KMS-11 (cell line): ENCODE results near the gene NFASC.

Source experiments
- H2AFZ ChIP-seq: fragments of 200-600 bp; sonication (generic); 2 replicates; pipeline ENCODE4 v1.6.1; 2016; ENCODE audit warnings: antibody characterized with exemption, mixed run types, low read depth
- H3K27ac ChIP-seq: fragments of 200-600 bp; sonication (generic); 2 replicates; pipeline ENCODE4 v1.6.1; 2016; ENCODE audit warnings: mild to moderate bottlenecking, mixed run types
- H3K27me3 ChIP-seq: fragments of 200-600 bp; sonication (generic); 2 replicates; pipeline ENCODE4 v1.6.1; 2017; ENCODE audit warnings: mild to moderate bottlenecking, low read depth, mixed run types, moderate library complexity; ENCODE audit not compliant: insufficient read depth
- H3K36me3 ChIP-seq: fragments of 200-600 bp; sonication (generic); 2 replicates; pipeline ENCODE4 v1.6.1; 2017; ENCODE audit warnings: mild to moderate bottlenecking, mixed run types; ENCODE audit not compliant: insufficient read depth
- H3K4me1 ChIP-seq: fragments of 200-600 bp; sonication (generic); 2 replicates; pipeline ENCODE4 v1.6.1; 2016; ENCODE audit warnings: mild to moderate bottlenecking, low read depth, mixed run types; ENCODE audit not compliant: poor library complexity, severe bottlenecking
- H3K4me2 ChIP-seq: fragments of 200-600 bp; sonication (generic); 2 replicates; pipeline ENCODE4 v1.7.0; 2016; ENCODE audit warnings: mild to moderate bottlenecking, mixed run types
- H3K4me3 ChIP-seq: fragments of 200-600 bp; sonication (generic); IDR thresholded peaks from 2 replicates; pipeline ENCODE4 v1.6.1; 2017; ENCODE audit warnings: low read depth, low read length, mixed read lengths; ENCODE audit not compliant: insufficient read depth
- H3K79me2 ChIP-seq: fragments of 200-600 bp; sonication (generic); 2 replicates; pipeline ENCODE4 v1.6.1; 2016; ENCODE audit warnings: low read depth, mixed run types; ENCODE audit not compliant: insufficient read depth
- H3K9ac ChIP-seq: fragments of 200-600 bp; sonication (generic); 2 replicates; pipeline ENCODE4 v1.6.1; 2016; ENCODE audit warnings: mild to moderate bottlenecking, mixed run types
- H4K20me1 ChIP-seq: fragments of 200-600 bp; sonication (generic); 2 replicates; pipeline ENCODE4 v1.6.1; 2016; ENCODE audit warnings: mild to moderate bottlenecking, mixed run types; ENCODE audit not compliant: insufficient read depth
- TF ChIP-seq, protein P1 (sequence below): fragments of 200-600 bp; sonication (generic); conservative IDR thresholded peaks from 2 replicates; pipeline ENCODE4 v1.6.1; 2017; ENCODE audit warnings: low read depth, mild to moderate bottlenecking, antibody characterized with exemption, low read length, moderate library complexity, mixed read lengths

The NFASC gene

DNA sequence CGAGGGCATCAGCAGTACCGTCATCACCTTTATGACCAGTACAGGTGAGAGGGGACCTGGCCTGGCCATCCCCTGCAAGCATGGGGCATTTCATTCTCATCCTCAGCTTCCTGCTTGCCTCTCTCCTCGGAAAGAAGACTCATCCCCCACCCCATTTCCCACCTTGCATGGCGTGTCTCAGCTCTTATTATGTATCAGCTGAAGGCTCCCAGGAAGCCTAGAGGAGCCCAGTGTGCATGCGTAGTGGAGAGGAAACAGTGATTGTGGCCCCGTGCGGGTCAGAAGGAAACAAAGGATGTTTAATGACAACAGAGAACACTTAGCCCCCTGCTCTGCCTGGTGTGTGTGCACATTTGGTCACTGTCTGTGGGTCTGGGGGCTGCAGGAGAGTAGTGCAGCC is 132.0 kb downstream of the NFASC start:
- Histone ChIP-seq H3K4me1 (no peaks in the 10 kb centered on the region), H3K4me3 (no peak overlapping the region), H3K9ac (no peak overlapping the region), H3K27me3 (peaks cover 88% of the 10 kb centered on the region), H4K20me1 (no peaks in the 10 kb centered on the region), H3K36me3 (no peaks in the 10 kb centered on the region), H3K27ac (no peak overlapping the region), H3K79me2 (no peaks in the 10 kb centered on the region), H2AFZ (no peak overlapping the region), H3K4me2 (no peak overlapping the region)
- TF ChIP-seq, protein P1, sequence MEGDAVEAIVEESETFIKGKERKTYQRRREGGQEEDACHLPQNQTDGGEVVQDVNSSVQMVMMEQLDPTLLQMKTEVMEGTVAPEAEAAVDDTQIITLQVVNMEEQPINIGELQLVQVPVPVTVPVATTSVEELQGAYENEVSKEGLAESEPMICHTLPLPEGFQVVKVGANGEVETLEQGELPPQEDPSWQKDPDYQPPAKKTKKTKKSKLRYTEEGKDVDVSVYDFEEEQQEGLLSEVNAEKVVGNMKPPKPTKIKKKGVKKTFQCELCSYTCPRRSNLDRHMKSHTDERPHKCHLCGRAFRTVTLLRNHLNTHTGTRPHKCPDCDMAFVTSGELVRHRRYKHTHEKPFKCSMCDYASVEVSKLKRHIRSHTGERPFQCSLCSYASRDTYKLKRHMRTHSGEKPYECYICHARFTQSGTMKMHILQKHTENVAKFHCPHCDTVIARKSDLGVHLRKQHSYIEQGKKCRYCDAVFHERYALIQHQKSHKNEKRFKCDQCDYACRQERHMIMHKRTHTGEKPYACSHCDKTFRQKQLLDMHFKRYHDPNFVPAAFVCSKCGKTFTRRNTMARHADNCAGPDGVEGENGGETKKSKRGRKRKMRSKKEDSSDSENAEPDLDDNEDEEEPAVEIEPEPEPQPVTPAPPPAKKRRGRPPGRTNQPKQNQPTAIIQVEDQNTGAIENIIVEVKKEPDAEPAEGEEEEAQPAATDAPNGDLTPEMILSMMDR, result no peak

DNA sequence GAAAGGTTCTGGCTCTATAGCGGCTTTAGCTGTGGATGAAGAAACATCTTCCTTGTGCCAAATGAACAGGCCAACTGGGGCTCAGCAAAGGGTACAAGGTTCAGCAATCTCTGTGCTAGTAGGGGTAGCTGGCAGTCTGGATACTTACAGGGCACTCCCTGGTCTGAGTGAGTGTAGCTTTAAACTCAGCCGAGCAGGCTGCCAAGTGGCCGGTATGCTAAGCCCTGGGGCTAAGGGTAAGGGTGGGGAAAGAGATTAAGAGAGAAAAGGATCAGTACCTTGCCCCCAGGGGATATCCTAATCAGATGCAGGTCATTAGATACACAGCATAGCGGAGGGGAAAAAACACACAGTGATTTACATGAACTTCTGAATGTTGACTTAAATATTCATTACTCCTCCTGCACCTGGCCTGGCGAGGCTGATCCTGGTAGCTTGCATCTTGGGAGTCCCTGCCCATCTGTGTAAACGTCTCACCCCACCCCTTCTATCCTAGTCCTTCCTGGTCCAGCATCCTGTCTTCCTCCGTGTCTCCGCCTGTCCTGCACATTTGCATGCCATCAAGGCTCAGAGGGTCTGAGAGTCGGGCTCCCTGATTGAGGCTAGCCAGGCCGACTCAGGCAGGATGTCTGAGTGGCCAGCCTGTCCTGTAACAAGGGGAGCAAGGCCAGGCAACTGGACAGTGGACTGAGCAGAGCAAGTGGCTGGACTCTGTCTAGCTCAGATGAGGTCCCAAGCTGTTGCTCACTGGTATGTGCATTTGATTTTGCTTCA is 132.9 kb downstream of the NFASC start:
- no peak overlapping the region for H3K4me3 ChIP-seq
- H3K27ac ChIP-seq, result no peak overlapping the region
- no peaks in the 10 kb centered on the region for H3K36me3 ChIP-seq
- H3K4me2 ChIP-seq, result no peak overlapping the region
- H4K20me1 ChIP-seq, result no peaks in the 10 kb centered on the region
- no peak overlapping the region for H3K9ac ChIP-seq
- peaks cover 89% of the 10 kb centered on the region; the same call in 1 of the 2 replicates for H3K27me3 ChIP-seq
- TF ChIP-seq, protein P1, result no peak
- no peaks in the 10 kb centered on the region for H3K4me1 ChIP-seq
- H2AFZ ChIP-seq, result no peak overlapping the region
- H3K79me2 ChIP-seq, result no peaks in the 10 kb centered on the region

DNA sequence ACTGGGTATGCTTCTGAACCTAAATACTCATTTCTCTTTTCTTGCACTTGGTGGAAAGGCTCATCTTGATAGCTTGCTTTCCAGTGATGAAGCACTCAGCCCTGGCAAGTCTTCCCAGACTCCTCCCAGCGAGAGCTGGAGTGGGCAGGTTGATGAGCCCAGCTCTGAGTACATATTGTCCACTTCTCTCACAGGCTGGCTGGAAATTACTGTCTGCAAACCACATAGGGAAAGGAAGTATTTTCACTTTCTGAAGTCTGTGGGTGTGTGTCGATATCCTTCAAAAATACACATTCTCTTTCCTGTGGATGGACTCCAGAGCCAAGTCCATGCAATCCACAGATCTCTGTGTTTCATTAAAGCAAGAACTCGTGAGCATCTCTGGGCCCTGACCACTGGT is 133.7 kb downstream of the NFASC start:
- Histone ChIP-seq H3K4me2 (no peak overlapping the region), H3K27ac (no peak overlapping the region), H3K79me2 (no peaks in the 10 kb centered on the region), H3K4me1 (no peaks in the 10 kb centered on the region), H3K36me3 (no peaks in the 10 kb centered on the region), H3K4me3 (no peak overlapping the region), H4K20me1 (no peaks in the 10 kb centered on the region), H3K27me3 (peaks cover 91% of the 10 kb centered on the region; the same call in 1 of the 2 replicates), H2AFZ (no peak overlapping the region), H3K9ac (no peak overlapping the region)
- TF ChIP-seq, protein P1, result no peak

DNA sequence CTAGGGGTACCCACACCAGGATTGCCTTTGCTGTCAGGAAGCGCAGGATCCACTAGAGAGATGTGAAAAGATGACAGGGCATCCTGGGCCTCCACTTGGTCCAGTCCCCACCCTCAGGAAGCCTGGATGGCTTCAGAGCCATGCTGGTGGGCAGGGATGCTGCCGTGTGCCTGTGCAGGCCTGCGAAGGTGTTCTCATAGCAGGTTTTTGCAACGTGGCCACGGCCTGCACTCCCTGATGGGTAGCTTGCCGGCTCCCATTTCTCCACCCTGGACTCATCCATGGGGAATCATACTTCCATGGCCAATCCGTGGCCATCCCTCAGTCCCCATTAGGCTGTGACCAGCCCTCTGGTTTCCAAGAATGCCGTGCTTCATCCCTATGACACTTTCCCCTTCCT is 138.2 kb downstream of the NFASC start:
- Histone ChIP-seq H3K27me3 (peaks cover 91% of the 10 kb centered on the region), H4K20me1 (no peaks in the 10 kb centered on the region), H3K4me2 (no peak overlapping the region), H2AFZ (no peak overlapping the region), H3K27ac (no peak overlapping the region), H3K9ac (no peak overlapping the region), H3K79me2 (no peaks in the 10 kb centered on the region), H3K4me3 (no peak overlapping the region), H3K4me1 (no peaks in the 10 kb centered on the region), H3K36me3 (no peaks in the 10 kb centered on the region)
- TF ChIP-seq, protein P1, result no peak
